NCI-H2227 treated with DMSO at 0.1 percent for 48 hours (cell line): ENCODE measurements around the gene ISOC2.
"Not testable (repeated sequence)": the region's sequence is repeated elsewhere in the genome, so short reads cannot be mapped to it uniquely, and the experiment has no call there.

Experiments used
- DNase-seq: peaks from one replicate; lab custom pipeline; 2025; lab: John Stamatoyannopoulos, UW

ISOC2 gene

GRCh38 chr19:55440411-55441105 lies 20.9 kb downstream of the ISOC2 start:
- DNase-seq: no peak

GRCh38 chr19:55439052-55439451 lies 22.4 kb downstream of the ISOC2 start:
- no peak for DNase-seq

GRCh38 chr19:55437410-55437809 lies 24.0 kb downstream of the ISOC2 start:
- no peak for DNase-seq

- no peak for DNase-seq
Measured at GRCh38 chr19:55436847-55437246, 24.6 kb downstream of the ISOC2 start.

- DNase-seq: no peak
Measured at GRCh38 chr19:55435020-55435419, 26.4 kb downstream of the ISOC2 start.

GRCh38 chr19:55434356-55434919 lies 27.0 kb downstream of the ISOC2 start:
- DNase-seq: no peak

GRCh38 chr19:55433292-55433691 lies 28.1 kb downstream of the ISOC2 start:
- no peak for DNase-seq

GRCh38 chr19:55432241-55432959 lies 29.0 kb downstream of the ISOC2 start:
- no peak for DNase-seq

GRCh38 chr19:55431183-55431582 lies 30.3 kb downstream of the ISOC2 start:
- DNase-seq: no peak

GRCh38 chr19:55426042-55426441 lies 35.4 kb downstream of the ISOC2 start:
- no peak for DNase-seq

- DNase-seq: no peak
Measured at GRCh38 chr19:55424518-55424917, 36.9 kb downstream of the ISOC2 start.

- peak; percentile 77 for DNase-seq
Measured at GRCh38 chr19:55423225-55424005, 38.0 kb downstream of the ISOC2 start.

GRCh38 chr19:55421281-55421680 lies 40.2 kb downstream of the ISOC2 start:
- not testable (repeated sequence) for DNase-seq

GRCh38 chr19:55419624-55420236 lies 41.7 kb downstream of the ISOC2 start:
- no peak for DNase-seq

GRCh38 chr19:55419103-55419502 lies 42.3 kb downstream of the ISOC2 start:
- DNase-seq: no peak

- DNase-seq: peak; percentile 77
Measured at GRCh38 chr19:55418185-55418584, 43.3 kb downstream of the ISOC2 start.

GRCh38 chr19:55410168-55410567 lies 51.3 kb downstream of the ISOC2 start:
- DNase-seq: no peak

- DNase-seq: not testable (repeated sequence)
Measured at GRCh38 chr19:55409179-55409578, 52.3 kb downstream of the ISOC2 start.

GRCh38 chr19:55408533-55408872 lies 52.9 kb downstream of the ISOC2 start:
- DNase-seq: no peak

- peak; percentile 100 for DNase-seq
Measured at GRCh38 chr19:55407800-55408532, 53.5 kb downstream of the ISOC2 start.

GRCh38 chr19:55407550-55407799 lies 54.0 kb downstream of the ISOC2 start, which contains the start of gene UBE2S:
Gene UBE2S, minus strand, starts transcription at chr19:55407788. Its CDS starts 199 bp downstream, at chr19:55407589.
- DNase-seq: not testable (repeated sequence)
